ENCODE data around the gene KLF2. TPM values are rescaled to one million over a fixed set of nuclear protein-coding genes. Genes with fewer than 3 reads are reported as not detected.
A peak's percentile ranks its signal among the peaks of the same experiment; 100 is the strongest.

Gene KLF2
- total RNA-seq, 2 donors from 2014 or later: 19.8 to 24.4 TPM

GRCh38 chr19:16369664-16370576, 45.3 kb downstream of the KLF2 start:
- Histone ChIP-seq H3K4me3 (no peak overlapping the region), H3K9me3 (no peaks in the 10 kb centered on the region), H3K27me3 (replicated peaks; ENCODE audit: insufficient read depth) (no peaks in the 10 kb centered on the region), H3K27ac (no peak overlapping the region), H3K36me3 (no peaks in the 10 kb centered on the region), H3K4me1 (replicated peaks) (peaks cover 14% of the 10 kb centered on the region)
- WGBS: 66% methylated on average over 22 of the region's 22 CpGs
- intact Hi-C loops (cut with DNase I): no loop called here
- no peak for DNase-seq (ENCODE audit: low spot score)
- TF ChIP-seq POLR2AphosphoS5 (IDR thresholded peaks at IDR 0.05) (no peak), POLR2A (IDR thresholded peaks at IDR 0.05) (no peak), CTCF (IDR thresholded peaks at IDR 0.05) (no peak)

- TF ChIP-seq POLR2AphosphoS5 (IDR thresholded peaks at IDR 0.05): no peak
- TF ChIP-seq POLR2A (IDR thresholded peaks at IDR 0.05): no peak
- TF ChIP-seq CTCF (IDR thresholded peaks at IDR 0.05): no peak
- Histone ChIP-seq H3K27ac (no peak overlapping the region), H3K4me1 (replicated peaks) (peaks cover 14% of the 10 kb centered on the region), H3K9me3 (no peaks in the 10 kb centered on the region), H3K36me3 (no peaks in the 10 kb centered on the region), H3K4me3 (no peak overlapping the region), H3K27me3 (replicated peaks; ENCODE audit: insufficient read depth) (no peaks in the 10 kb centered on the region)
- no peak for DNase-seq (ENCODE audit: low spot score)
- intact Hi-C loops (cut with DNase I): no loop called here
- WGBS: 62% methylated on average over 15 of the region's 15 CpGs
Observed at GRCh38 chr19:16370641-16371391, 46.2 kb downstream of the KLF2 start.

- Histone ChIP-seq H3K4me3 (no peak overlapping the region), H3K36me3 (no peaks in the 10 kb centered on the region), H3K4me1 (replicated peaks) (peaks cover 14% of the 10 kb centered on the region), H3K27ac (no peak overlapping the region), H3K27me3 (replicated peaks; ENCODE audit: insufficient read depth) (no peaks in the 10 kb centered on the region), H3K9me3 (no peaks in the 10 kb centered on the region)
- intact Hi-C loops (cut with DNase I): no loop called here
- WGBS: 45% methylated on average over 18 of the region's 18 CpGs
- TF ChIP-seq POLR2AphosphoS5 (IDR thresholded peaks at IDR 0.05) (no peak), CTCF (IDR thresholded peaks at IDR 0.05) (no peak), POLR2A (IDR thresholded peaks at IDR 0.05) (no peak)
- no peak for DNase-seq (ENCODE audit: low spot score)
Observed at GRCh38 chr19:16371540-16371986, 46.9 kb downstream of the KLF2 start.

- Histone ChIP-seq H3K4me3 (no peak overlapping the region), H3K27ac (peak overlapping the region; percentile 33 to 53), H3K27me3 (replicated peaks; ENCODE audit: insufficient read depth) (no peaks in the 10 kb centered on the region), H3K9me3 (no peaks in the 10 kb centered on the region), H3K36me3 (no peaks in the 10 kb centered on the region), H3K4me1 (replicated peaks) (peaks cover 14% of the 10 kb centered on the region)
- TF ChIP-seq CTCF (IDR thresholded peaks at IDR 0.05): no peak
- TF ChIP-seq POLR2A (IDR thresholded peaks at IDR 0.05): no peak
- no peak for TF ChIP-seq POLR2AphosphoS5 (IDR thresholded peaks at IDR 0.05)
- WGBS: 86% methylated on average over 17 of the region's 17 CpGs
- DNase-seq (ENCODE audit: low spot score): no peak
- intact Hi-C loops (cut with DNase I): no loop called here
Observed at GRCh38 chr19:16372065-16372915, 47.7 kb downstream of the KLF2 start.
